HEK293T (cell line): ENCODE measurements around the gene FEM1B.
A peak's percentile ranks its signal among the peaks of the same experiment; 100 is the strongest.

Experiments used
- CTCF ChIA-PET: fragments of 350-600 bp; formaldehyde crosslinking; extraction: SDS; loops from one replicate; lab custom pipeline; 2021; ENCODE audit warnings: antibody characterized with exemption, inconsistent platforms; lab: Yijun Ruan, JAX
- POLR2A ChIA-PET: fragments of 350-600 bp; formaldehyde crosslinking; extraction: SDS; loops from one replicate; lab custom pipeline; 2020; ENCODE audit warnings: antibody characterized with exemption, inconsistent platforms; lab: Yijun Ruan, JAX
- DNase-seq: peaks from one replicate; pipeline ENCODE4 v3.0.0; 2012; ENCODE audit warnings: mixed read lengths; ENCODE audit errors: extremely low spot score
- ARNT ChIP-seq: fragments of 450-650 bp; IDR thresholded peaks from 2 replicates; pipeline ENCODE4 v1.6.1; 2017; ENCODE audit warnings: mild to moderate bottlenecking
- BHLHE40 ChIP-seq: fragments of 450-650 bp; IDR thresholded peaks from 2 replicates; pipeline ENCODE4 v1.6.1; 2016; ENCODE audit warnings: mild to moderate bottlenecking, moderate library complexity, borderline replicate concordance
- CTBP1 ChIP-seq: fragments of 450-650 bp; IDR thresholded peaks from 2 replicates; pipeline ENCODE4 v1.6.1; 2016; ENCODE audit warnings: borderline replicate concordance
- ELF4 ChIP-seq: fragments of 450-650 bp; IDR thresholded peaks from 2 replicates; pipeline ENCODE4 v1.6.1; 2017; ENCODE audit warnings: antibody characterized with exemption
- FOXA1 ChIP-seq: fragments of 450-650 bp; IDR thresholded peaks from 2 replicates; pipeline ENCODE4 v1.6.1; 2016; ENCODE audit warnings: mild to moderate bottlenecking
- FOXK2 ChIP-seq: fragments of 450-650 bp; IDR thresholded peaks from 2 replicates; pipeline ENCODE4 v1.6.1; 2016; ENCODE audit warnings: mild to moderate bottlenecking
- FOXM1 ChIP-seq: fragments of 450-650 bp; IDR thresholded peaks from 2 replicates; pipeline ENCODE4 v1.6.1; 2017; ENCODE audit warnings: mild to moderate bottlenecking, borderline replicate concordance
- HDGF ChIP-seq: fragments of 450-650 bp; IDR thresholded peaks from 2 replicates; pipeline ENCODE4 v1.6.1; 2017; ENCODE audit warnings: antibody characterized with exemption, borderline replicate concordance
- L3MBTL2 ChIP-seq: fragments of 450-650 bp; conservative IDR thresholded peaks from 2 replicates; pipeline ENCODE4 v1.6.1; 2016; ENCODE audit warnings: mild to moderate bottlenecking
- LEF1 ChIP-seq: fragments of 450-650 bp; IDR thresholded peaks from 2 replicates; pipeline ENCODE4 v1.6.1; 2017; ENCODE audit warnings: mild to moderate bottlenecking, borderline replicate concordance
- NFRKB ChIP-seq: fragments of 450-650 bp; IDR thresholded peaks from 2 replicates; pipeline ENCODE4 v1.6.1; 2016; ENCODE audit warnings: mild to moderate bottlenecking, moderate library complexity
- PKNOX1 ChIP-seq: fragments of 450-650 bp; IDR thresholded peaks from 2 replicates; pipeline ENCODE4 v1.6.1; 2016
- SP1 ChIP-seq: fragments of 450-650 bp; IDR thresholded peaks from 2 replicates; pipeline ENCODE4 v1.6.1; 2017
- SUZ12 ChIP-seq: fragments of 450-650 bp; IDR thresholded peaks from 2 replicates; pipeline ENCODE4 v1.6.1; 2016; ENCODE audit warnings: mild to moderate bottlenecking
- TARDBP ChIP-seq: fragments of 450-650 bp; IDR thresholded peaks from 2 replicates; pipeline ENCODE4 v1.6.1; 2016
- ZNF384 ChIP-seq: fragments of 450-650 bp; IDR thresholded peaks from 2 replicates; pipeline ENCODE4 v1.6.1; 2016

FEM1B gene

DNA sequence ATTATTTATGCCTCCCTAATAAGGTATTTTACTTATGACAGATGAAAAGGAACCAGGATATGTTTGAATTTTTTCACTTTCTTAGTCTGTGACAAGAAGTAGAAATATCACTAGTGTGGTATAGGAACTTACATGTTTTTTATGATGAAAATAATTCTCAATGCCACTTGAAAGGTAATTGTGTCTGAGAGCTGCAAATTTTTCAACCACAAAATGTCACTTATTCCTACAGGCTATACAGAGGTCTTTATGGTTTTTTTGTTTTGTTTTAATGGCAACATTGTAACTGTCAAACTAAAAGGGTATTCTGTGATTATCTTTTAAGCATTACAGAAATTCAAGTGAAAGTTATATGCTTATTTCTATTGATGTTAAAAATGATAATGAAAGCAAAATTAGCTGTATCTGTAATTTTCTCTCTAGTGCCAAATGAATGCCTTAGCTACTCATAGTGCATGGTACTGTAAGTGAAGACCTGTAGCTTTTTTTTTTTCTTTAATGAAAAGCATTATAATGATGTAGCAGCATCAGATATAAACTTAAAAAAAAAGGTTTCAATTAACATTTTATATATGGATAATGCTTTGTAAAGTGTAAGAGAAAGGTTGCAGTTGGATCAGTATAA, 14.7 kb downstream of the FEM1B start:
- CTCF ChIA-PET = interaction anchor here (0.9 kb wide), 1 partner anchor 40 kb away, joined by 3 read pairs; no protein-coding TSS in a partner anchor

GRCh38 chr15:68292967-68293366, 15.4 kb downstream of the FEM1B start:
- no peak for TF ChIP-seq SP1
- no peak for TF ChIP-seq ARNT
- TF ChIP-seq CTBP1 = no peak
- TF ChIP-seq ZNF384 = no peak
- no peak for TF ChIP-seq LEF1
- no peak for TF ChIP-seq FOXM1
- TF ChIP-seq BHLHE40 = no peak
- TF ChIP-seq ELF4 = no peak
- TF ChIP-seq SUZ12 = no peak
- no peak for TF ChIP-seq FOXA1
- no peak for TF ChIP-seq FOXK2
- TF ChIP-seq L3MBTL2 = no peak
- TF ChIP-seq PKNOX1 = no peak
- no peak for TF ChIP-seq TARDBP
- TF ChIP-seq NFRKB = no peak
- no peak for TF ChIP-seq HDGF
- ChIA-PET CTCF (no interaction called here), POLR2A (no interaction called here)
- DNase-seq = no peak

More for the DNA sequence above, 14.7 kb downstream of the FEM1B start:
- no peak for DNase-seq
- POLR2A ChIA-PET = interaction anchor here (3.7 kb wide), 1 partner anchor 15 kb away, joined by 27 read pairs; the partner anchor contains the start of gene FEM1B
- TF ChIP-seq TARDBP (no peak), FOXK2 (no peak), LEF1 (no peak), SP1 (no peak), SUZ12 (no peak), ELF4 (no peak), NFRKB (no peak), FOXA1 (no peak), BHLHE40 (no peak), FOXM1 (no peak), CTBP1 (no peak), ARNT (no peak), PKNOX1 (no peak), ZNF384 (no peak)

- no peak for TF ChIP-seq FOXA1
- TF ChIP-seq ZNF384 = no peak
- TF ChIP-seq PKNOX1 = peak; percentile 90
- TF ChIP-seq SUZ12 = no peak
- TF ChIP-seq LEF1 = no peak
- TF ChIP-seq L3MBTL2 = no peak
- no peak for TF ChIP-seq FOXM1
- TF ChIP-seq BHLHE40 = no peak
- peak; percentile 49; the same call in 1 of the 2 replicates for TF ChIP-seq CTBP1
- no peak for TF ChIP-seq SP1
- TF ChIP-seq ARNT = peak; percentile 70; the same call in 1 of the 2 replicates
- no peak for TF ChIP-seq NFRKB
- ChIA-PET POLR2A (interaction anchor here (2.1 kb wide), 1 partner anchor 18 kb away, joined by 10 read pairs; the partner anchor contains the start of gene FEM1B), CTCF (no interaction called here)
- no peak for DNase-seq
Observed at GRCh38 chr15:68295014-68295805, 17.7 kb downstream of the FEM1B start.

- ChIA-PET CTCF (interaction anchor here (0.7 to 1.3 kb wide), 2 partner anchors 8 to 18 kb away, joined by 4 to 5 read pairs; no protein-coding TSS in a partner anchor), POLR2A (no interaction called here)
- DNase-seq = no peak
- TF ChIP-seq BHLHE40 = no peak
- no peak for TF ChIP-seq HDGF
- TF ChIP-seq FOXA1 = no peak
- no peak for TF ChIP-seq FOXK2
- no peak for TF ChIP-seq L3MBTL2
- TF ChIP-seq ZNF384 = no peak
- TF ChIP-seq CTBP1 = no peak
- no peak for TF ChIP-seq FOXM1
- TF ChIP-seq TARDBP = no peak
Observed at GRCh38 chr15:68298336-68298735, 20.8 kb downstream of the FEM1B start.

- ChIA-PET CTCF (interaction anchor here (0.7 to 1.3 kb wide), 2 partner anchors 7 to 18 kb away, joined by 4 to 5 read pairs; no protein-coding TSS in a partner anchor), POLR2A (interaction anchor here (1.7 kb wide), 1 partner anchor 10 kb away, joined by 5 read pairs; no protein-coding TSS in a partner anchor)
- TF ChIP-seq ELF4 (no peak), LEF1 (no peak), PKNOX1 (no peak), FOXA1 (no peak), ARNT (no peak), TARDBP (no peak), HDGF (no peak), CTBP1 (no peak), FOXK2 (no peak), BHLHE40 (no peak), NFRKB (no peak), SUZ12 (no peak), SP1 (no peak), FOXM1 (no peak), L3MBTL2 (no peak), ZNF384 (no peak)
- DNase-seq = no peak
Observed at GRCh38 chr15:68298882-68299381, 21.4 kb downstream of the FEM1B start.
